ELF-1 (cell line): ENCODE data around the gene GSDMA.

Experiments
- DNase-seq: peaks from one replicate; pipeline ENCODE4 v3.0.0-alpha.2; 2016; ENCODE audit warnings: low read depth, low spot score

GSDMA gene

GRCh38 chr17:39960524-39961041 lies 2.2 kb upstream of the GSDMA start:
- no peak for DNase-seq

- DNase-seq, result no peak
These were observed 1.0 kb downstream of the GSDMA start for GRCh38 chr17:39963829-39964228.

- DNase-seq, result no peak
These were observed 2.4 kb downstream of the GSDMA start for GRCh38 chr17:39965017-39965699.

GRCh38 chr17:39966771-39967170 lies 4.0 kb downstream of the GSDMA start:
- DNase-seq, result no peak

GRCh38 chr17:39968761-39969160 lies 6.0 kb downstream of the GSDMA start:
- DNase-seq, result no peak

GRCh38 chr17:39969375-39969774 lies 6.6 kb downstream of the GSDMA start:
- DNase-seq, result no peak

- no peak for DNase-seq
These were observed 7.4 kb downstream of the GSDMA start for GRCh38 chr17:39970157-39970692.

GRCh38 chr17:39971076-39971603 lies 8.3 kb downstream of the GSDMA start:
- no peak for DNase-seq

- no peak for DNase-seq
These were observed 9.5 kb downstream of the GSDMA start for GRCh38 chr17:39972271-39972670.

GRCh38 chr17:39973496-39973895 lies 10.7 kb downstream of the GSDMA start:
- DNase-seq, result no peak

GRCh38 chr17:39974433-39974832 lies 11.6 kb downstream of the GSDMA start:
- no peak for DNase-seq

GRCh38 chr17:39975801-39976200 lies 13.0 kb downstream of the GSDMA start:
- DNase-seq, result no peak

- DNase-seq, result peak; percentile 35
These were observed 16.3 kb downstream of the GSDMA start for GRCh38 chr17:39979016-39979670.

GRCh38 chr17:39979893-39980350 lies 17.1 kb downstream of the GSDMA start:
- DNase-seq, result no peak

GRCh38 chr17:39980351-39981206 lies 17.8 kb downstream of the GSDMA start, which contains the start of gene PSMD3:
Gene PSMD3 (plus strand): TSS chr17:39980807. CDS start chr17:39980971, 164 bp downstream.
- DNase-seq, result peak; percentile 100

GRCh38 chr17:39981207-39981741 lies 18.5 kb downstream of the GSDMA start:
- no peak for DNase-seq

GRCh38 chr17:39981766-39982375 lies 19.1 kb downstream of the GSDMA start:
- DNase-seq, result no peak

- no peak for DNase-seq
These were observed 25.5 kb downstream of the GSDMA start for GRCh38 chr17:39988206-39988810.

- DNase-seq, result no peak
These were observed 31.6 kb downstream of the GSDMA start for GRCh38 chr17:39994448-39994847.

GRCh38 chr17:39995438-39995837 lies 32.6 kb downstream of the GSDMA start:
- DNase-seq, result no peak
